Measurements from ENCODE around the gene SLMAP. TPM values are rescaled to one million over a fixed set of nuclear protein-coding genes. Genes with fewer than 3 reads are reported as not detected.

The SLMAP gene
- total RNA-seq, 6 donors from 2014 or later, result 53.4 to 104 (median 68.4) TPM

GRCh38 chr3:57715686-57716085 is 40.4 kb upstream of the SLMAP start:
- no peak overlapping the region for H3K27ac ChIP-seq
- H3K36me3 ChIP-seq, result no peaks in the 10 kb centered on the region
- no peak for TF ChIP-seq EP300 (IDR thresholded peaks at IDR 0.05)
- TF ChIP-seq POLR2A (IDR thresholded peaks at IDR 0.05), result no peak
- TF ChIP-seq POLR2AphosphoS5 (IDR thresholded peaks at IDR 0.05), result no peak
- no peak for TF ChIP-seq CTCF (IDR thresholded peaks at IDR 0.05)
- no peak for ATAC-seq (ENCODE audit: low FRiP score in 2 of 2)
- H3K4me3 ChIP-seq, result no peak overlapping the region
- no peaks in the 10 kb centered on the region for H3K4me1 ChIP-seq
- H3K27me3 ChIP-seq, result no peaks in the 10 kb centered on the region
- no peaks in the 10 kb centered on the region for H3K9me3 ChIP-seq
- no peak for DNase-seq
- WGBS, 2 donors, result 84 to 89% methylated on average over 4 of the region's 4 CpGs

- WGBS, 2 donors, result 90 to 92% methylated on average over 6 of the region's 6 CpGs
- no peak overlapping the region for H3K4me3 ChIP-seq
- H3K27me3 ChIP-seq, result no peaks in the 10 kb centered on the region
- no peaks in the 10 kb centered on the region for H3K36me3 ChIP-seq
- no peaks in the 10 kb centered on the region for H3K9me3 ChIP-seq
- no peak for DNase-seq
- H3K4me1 ChIP-seq, result no peaks in the 10 kb centered on the region
- TF ChIP-seq EP300 (IDR thresholded peaks at IDR 0.05), result no peak
- no peak for TF ChIP-seq POLR2A (IDR thresholded peaks at IDR 0.05)
- no peak for TF ChIP-seq CTCF (IDR thresholded peaks at IDR 0.05)
- TF ChIP-seq POLR2AphosphoS5 (IDR thresholded peaks at IDR 0.05), result no peak
- H3K27ac ChIP-seq, result no peak overlapping the region
- no peak for ATAC-seq (ENCODE audit: low FRiP score in 2 of 2)
These were observed 38.8 kb upstream of the SLMAP start for GRCh38 chr3:57717205-57717868.

GRCh38 chr3:57718118-57718517 is 38.0 kb upstream of the SLMAP start:
- 92 to 100% methylated on average over 1 of the region's 1 CpG for WGBS, 2 donors
- no peak overlapping the region for H3K4me3 ChIP-seq
- H3K4me1 ChIP-seq, result no peaks in the 10 kb centered on the region
- no peak overlapping the region for H3K27ac ChIP-seq
- H3K9me3 ChIP-seq, result no peaks in the 10 kb centered on the region
- no peak for DNase-seq
- no peak for ATAC-seq (ENCODE audit: low FRiP score in 2 of 2)
- H3K36me3 ChIP-seq, result no peaks in the 10 kb centered on the region
- H3K27me3 ChIP-seq, result no peaks in the 10 kb centered on the region
- no peak for TF ChIP-seq CTCF (IDR thresholded peaks at IDR 0.05)
- TF ChIP-seq EP300 (IDR thresholded peaks at IDR 0.05), result no peak
- TF ChIP-seq POLR2AphosphoS5 (IDR thresholded peaks at IDR 0.05), result no peak
- no peak for TF ChIP-seq POLR2A (IDR thresholded peaks at IDR 0.05)

GRCh38 chr3:57726397-57726796 is 29.7 kb upstream of the SLMAP start:
- peak in 1 of 2 donors; percentile 76 for ATAC-seq (ENCODE audit: low FRiP score in 2 of 2)
- H3K4me1 ChIP-seq, result peaks cover 0 to 3% (median 0%) of the 10 kb centered on the region in 4 donors
- no peaks in the 10 kb centered on the region for H3K9me3 ChIP-seq
- DNase-seq, result no peak
- no peaks in the 10 kb centered on the region for H3K27me3 ChIP-seq
- no peak overlapping the region for H3K27ac ChIP-seq
- no peaks in the 10 kb centered on the region for H3K36me3 ChIP-seq
- TF ChIP-seq POLR2AphosphoS5 (IDR thresholded peaks at IDR 0.05) (no peak), EP300 (IDR thresholded peaks at IDR 0.05) (no peak), CTCF (IDR thresholded peaks at IDR 0.05) (no peak), POLR2A (IDR thresholded peaks at IDR 0.05) (no peak)
- H3K4me3 ChIP-seq, result no peak overlapping the region

- ATAC-seq (ENCODE audit: low FRiP score in 2 of 2) (no peak), DNase-seq (no peak)
- Histone ChIP-seq H3K4me1 (peaks cover 0 to 3% (median 0%) of the 10 kb centered on the region in 4 donors), H3K27me3 (no peaks in the 10 kb centered on the region), H3K4me3 (no peak overlapping the region), H3K9me3 (no peaks in the 10 kb centered on the region), H3K27ac (no peak overlapping the region), H3K36me3 (no peaks in the 10 kb centered on the region)
- 68 to 73% methylated on average over 5 of the region's 5 CpGs for WGBS, 2 donors
- TF ChIP-seq CTCF (IDR thresholded peaks at IDR 0.05) (no peak), EP300 (IDR thresholded peaks at IDR 0.05) (no peak), POLR2A (IDR thresholded peaks at IDR 0.05) (no peak), POLR2AphosphoS5 (IDR thresholded peaks at IDR 0.05) (no peak)
These were observed 29.0 kb upstream of the SLMAP start for GRCh38 chr3:57727106-57727505.

Measured in upper lobe of left lung (tissue), 6 donors.